Heart right ventricle (tissue), 16 donors: ENCODE measurements around the gene GALNT12. TPM values are rescaled to one million over a fixed set of nuclear protein-coding genes. Genes with fewer than 3 reads are reported as not detected.
A peak's percentile ranks its signal among the peaks of the same experiment; 100 is the strongest.

Experiments used
- ATAC-seq, 8 donors: fragments of 200-7000 bp; cut with Tn5 transposase; one replicate each; pipeline ENCODE4 v1.9.1; 2020; ENCODE audit warnings: mild to moderate bottlenecking in 8 of 8, moderate library complexity in 8 of 8, moderate number of reproducible peaks in 1 of 8
- DNase-seq, 2 donors: peaks; one replicate each; pipeline ENCODE4 v3.0.0-alpha.2; 2020
- H3K27ac ChIP-seq, 10 donors: fragments of 200-600 bp; sonication (generic) in 2 of 10; one replicate each; pipeline versions ENCODE4 v1.5.0 to v1.8.0; 2020 to 2022; ENCODE audit warnings: mild to moderate bottlenecking in 3 of 10
- H3K27me3 ChIP-seq, 7 donors: fragments of 200-600 bp; one replicate each; pipeline ENCODE4 v1.8.0; 2021 to 2022; ENCODE audit warnings: mild to moderate bottlenecking in 2 of 7
- H3K36me3 ChIP-seq, 9 donors: fragments of 200-600 bp; sonication (generic) in 1 of 9; one replicate each; pipeline versions ENCODE4 v1.5.0 to v1.8.0; 2020 to 2022; ENCODE audit warnings: mild to moderate bottlenecking in 2 of 9
- H3K4me1 ChIP-seq, 9 donors: fragments of 200-600 bp; sonication (generic) in 1 of 9; one replicate each; pipeline versions ENCODE4 v1.5.0 to v1.8.0; 2020 to 2022; ENCODE audit warnings: mild to moderate bottlenecking in 4 of 9
- H3K4me3 ChIP-seq, 10 donors: fragments of 200-600 bp; sonication (generic) in 2 of 10; one replicate each; pipeline versions ENCODE4 v1.5.0 to v1.8.0; 2020 to 2022; ENCODE audit warnings: mild to moderate bottlenecking in 7 of 10, moderate library complexity in 2 of 10
- H3K9me3 ChIP-seq, 11 donors: fragments of 200-600 bp in 10 of 11; sonication (generic) in 2 of 11; one replicate each; pipeline versions ENCODE4 v1.5.0 to v1.8.0; 2013 to 2022; ENCODE audit warnings: mild to moderate bottlenecking in 2 of 11, control low read depth in 1 of 11, moderate library complexity in 1 of 11
- CTCF ChIP-seq, 9 donors: fragments of 200-600 bp; sonication (generic) in 2 of 9; IDR thresholded peaks; one replicate each; pipeline versions ENCODE4 v1.5.0 to v1.8.0; 2021 to 2022; ENCODE audit warnings: antibody characterized with exemption in 9 of 9, mild to moderate bottlenecking in 5 of 9, moderate library complexity in 1 of 9
- WGBS, 2 donors: extraction: QIAGEN DNeasy Blood & Tissue Kit; methylation state at CpG; one replicate each; pipeline ENCODE4 v1.1.7; 2013; ENCODE audit warnings: inconsistent platforms in 1 of 2; 5-methylcytosine and 5-hydroxymethylcytosine counted together
- intact Hi-C, 10 donors: fragments of 100-400 bp; cut with DNase I; formaldehyde crosslinking; loops; one replicate each; pipeline versions ENCODE4 v1.11.1 to v1.14.2; 2022
- polyA plus RNA-seq, 2 donors: library from polyadenylated mRNA; stranded (reverse); fragments of 200-250 nt; gene quantifications; one replicate each; pipeline ENCODE4 v1.2.3, GENCODE V29; 2013
- total RNA-seq, 10 donors: library from RNA; stranded (reverse); fragmentation: NEBNext Ultra II Directional in 3 of 10; extraction: Animal tissue kit (Norgen Biotek cat#: 25700) in 3 of 10; gene quantifications; one replicate each; pipeline versions ENCODE4 v1.2.1 to v1.2.4, GENCODE V29; 2021 to 2023
- donor health status: Arrhythmogenic right ventricular cardiomyopathy.
- donor health status: ischemic (EF 13 %, LVEDD 7.1; RV severe dilation, severe dysfunction).
- donor health status: healthy with polysubstance abuse.
- donor health status: DM: no; HTN: yes; CAD: no.
- donor health status: DM: no; HTN: no; CAD: no.
- donor health status: ischemic (EF 25% LVEDD 6.9; RV normal size, moderate dysfunction).
- donor health status: ischemic (EF 25% LVEDD 5.7; RV mildly dilated, moderate dysfunction).
- donor health status: healthy.
- donor health status: DM: yes; HTN: yes; CAD: no.
- donor health status: Ischemic cardiomyopathy.
- donor health status: ischemic (EF 35%, LVEDD 5.7; RV mildly dilated, moderate dysfunction).
- donor health status: nonischemic (EF 11% LVEDD 7.7; RV severe dilation, severe dysfunction).
- donor health status: DM: yes; HTN: yes; CAD: no.
- donor health status: PGD.
- donor health status: ischemic (EF 29% LVEDD 5.4; RV normal size, mild dysfunction).
- donor health status: nonischemic (EF 23%, LVEDD 6.1; RV moderate dilation, normal function).

The GALNT12 gene
- total and polyA plus RNA-seq, 12 donors = 0.25 to 1.3 (median 0.53) TPM

- intact Hi-C loops = loop anchor here in 3 of 10 donors (5.0 kb wide), 3 partner anchors 151 to 296 kb away; no protein-coding TSS in a partner anchor
- H3K9me3 ChIP-seq = no peaks in the 10 kb centered on the region
- WGBS, 2 donors = 71 to 80% methylated on average over 5 of the region's 5 CpGs
- peaks cover 0 to 3% (median 0%) of the 10 kb centered on the region in 7 donors for H3K27me3 ChIP-seq
- peaks cover 0 to 10% (median 6%) of the 10 kb centered on the region in 9 donors for H3K4me1 ChIP-seq
- H3K4me3 ChIP-seq = no peak overlapping the region
- ATAC-seq = no peak
- H3K27ac ChIP-seq = no peak overlapping the region
- no peaks in the 10 kb centered on the region for H3K36me3 ChIP-seq
- TF ChIP-seq CTCF (IDR thresholded peaks at IDR 0.05) = no peak
- no peak for DNase-seq
These were observed 38.6 kb downstream of the GALNT12 start for GRCh38 chr9:98846081-98846480.

- intact Hi-C loops = loop anchor here in 3 of 10 donors (5.0 kb wide), 3 partner anchors 150 to 295 kb away; no protein-coding TSS in a partner anchor
- DNase-seq (no peak), ATAC-seq (no peak)
- 82 to 87% methylated on average over 2 of the region's 2 CpGs for whole genome bisulfite sequencing, 2 donors
- no peaks in the 10 kb centered on the region for H3K9me3 ChIP-seq
- peaks cover 0 to 12% (median 6%) of the 10 kb centered on the region in 9 donors for H3K4me1 ChIP-seq
- H3K27me3 ChIP-seq = peaks cover 0 to 3% (median 0%) of the 10 kb centered on the region in 7 donors
- TF ChIP-seq CTCF (IDR thresholded peaks at IDR 0.05) = no peak
- H3K36me3 ChIP-seq = no peaks in the 10 kb centered on the region
- no peak overlapping the region for H3K27ac ChIP-seq
- H3K4me3 ChIP-seq = no peak overlapping the region
These were observed 39.4 kb downstream of the GALNT12 start for GRCh38 chr9:98846879-98847278.

- Histone ChIP-seq H3K36me3 (no peaks in the 10 kb centered on the region), H3K4me1 (peaks cover 0 to 17% (median 6%) of the 10 kb centered on the region in 9 donors), H3K27me3 (peaks cover 0 to 3% (median 0%) of the 10 kb centered on the region in 7 donors), H3K27ac (peak overlapping the region in 6 of 10 donors; percentile 13 to 50 (median 40)), H3K9me3 (no peaks in the 10 kb centered on the region), H3K4me3 (peak overlapping the region; percentile 15 to 50 (median 35))
- peak; percentile 95 to 99 (median 98) for ATAC-seq
- TF ChIP-seq CTCF (IDR thresholded peaks at IDR 0.05) = peak; percentile 73 to 98 (median 95)
- intact Hi-C loops = loop anchor here in 5 of 10 donors (2.0 to 5.0 kb wide), 5 partner anchors 149 to 294 kb away; no protein-coding TSS in a partner anchor
- WGBS, 2 donors = 6 to 10% methylated on average over 16 of the region's 16 CpGs
- DNase-seq = peak; percentile 89 to 92
These were observed 41.1 kb downstream of the GALNT12 start for GRCh38 chr9:98848450-98849149.

GRCh38 chr9:98849563-98849962, 42.1 kb downstream of the GALNT12 start:
- 97 to 98% methylated on average over 4 of the region's 4 CpGs for WGBS, 2 donors
- intact Hi-C loops = loop anchor here in 5 of 10 donors (2.0 to 5.0 kb wide), 5 partner anchors 148 to 293 kb away; no protein-coding TSS in a partner anchor

More at GRCh38 chr9:98849563-98849962, 42.1 kb downstream of the GALNT12 start:
- no peaks in the 10 kb centered on the region for H3K36me3 ChIP-seq
- no peak for TF ChIP-seq CTCF (IDR thresholded peaks at IDR 0.05)
- no peak for DNase-seq
- peaks cover 0 to 3% (median 0%) of the 10 kb centered on the region in 7 donors for H3K27me3 ChIP-seq
- H3K4me1 ChIP-seq = peaks cover 0 to 17% (median 6%) of the 10 kb centered on the region in 9 donors
- H3K9me3 ChIP-seq = no peaks in the 10 kb centered on the region
- ATAC-seq = no peak
- no peak overlapping the region for H3K27ac ChIP-seq
- no peak overlapping the region for H3K4me3 ChIP-seq
